GM19193 (cell line): Measurements from ENCODE around the gene VPS8.

Source experiments
- POLR2A ChIP-seq: IDR thresholded peaks from 4 replicates; pipeline ENCODE4 v1.6.1; 2011; ENCODE audit not compliant: insufficient read depth, insufficient read length; ENCODE audit errors: extremely low read depth

The VPS8 gene

GRCh38 chr3:185084901-185085300 lies 272.9 kb downstream of the VPS8 start:
- no peak for TF ChIP-seq POLR2A

- TF ChIP-seq POLR2A: no peak
Observed at GRCh38 chr3:185087419-185087818, 275.5 kb downstream of the VPS8 start.

GRCh38 chr3:185089343-185089742 lies 277.4 kb downstream of the VPS8 start:
- no peak for TF ChIP-seq POLR2A

- no peak for TF ChIP-seq POLR2A
Observed at GRCh38 chr3:185089751-185090150, 277.8 kb downstream of the VPS8 start.

- no peak for TF ChIP-seq POLR2A
Observed at GRCh38 chr3:185090811-185091210, 278.8 kb downstream of the VPS8 start.

- no peak for TF ChIP-seq POLR2A
Observed at GRCh38 chr3:185093116-185093515, 281.1 kb downstream of the VPS8 start.

- TF ChIP-seq POLR2A: no peak
Observed at GRCh38 chr3:185094697-185095096, 282.7 kb downstream of the VPS8 start.
